A673 (cell line): ENCODE results near the gene PPFIA2.

Experiments
- CTCF ChIP-seq: fragments of 300-800, 200-600 bp; sonication (generic); conservative IDR thresholded peaks from 2 replicates; pipeline ENCODE4 v1.5.1; 2017; ENCODE audit warnings: low read depth, mild to moderate bottlenecking, antibody characterized with exemption, low read length, moderate library complexity, mixed read lengths
- EZH2 ChIP-seq: fragments of 200-600 bp; sonication (generic); IDR thresholded peaks from 2 replicates; pipeline ENCODE4 v1.6.1; 2017; ENCODE audit warnings: borderline replicate concordance, low read depth, mild to moderate bottlenecking, mixed read lengths, antibody characterized with exemption, low read length; ENCODE audit not compliant: poor library complexity, severe bottlenecking

DNA sequence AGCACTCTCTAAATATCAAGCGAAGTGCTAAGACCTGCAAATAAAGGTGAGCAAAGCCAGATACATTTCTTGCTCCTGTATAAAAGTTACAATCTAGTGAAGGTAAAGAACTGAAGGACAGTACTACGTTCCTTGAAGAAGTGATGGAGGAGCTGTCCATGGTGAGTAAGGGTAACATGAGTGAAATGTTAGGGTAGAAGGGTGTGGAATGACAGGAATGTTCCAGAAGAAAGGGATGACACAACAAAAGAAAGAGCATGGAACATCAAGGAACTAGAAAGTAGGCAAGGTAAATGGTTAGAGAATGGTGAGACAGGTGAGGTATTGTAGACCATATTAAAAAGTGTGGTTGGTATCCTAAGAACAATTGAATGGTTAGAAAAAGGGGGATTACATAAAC is 408.8 kb downstream of the PPFIA2 start:
- TF ChIP-seq CTCF (no peak), EZH2 (no peak)
